K562 (cell line): ENCODE data around the gene LIMD2. TPM values are rescaled to one million over a fixed set of nuclear protein-coding genes. Genes with fewer than 3 reads are reported as not detected.

Experiments used
- BRD4 ChIP-seq: fragments of 200-600 bp; sonication (generic); IDR thresholded peaks from 2 replicates; pipeline ENCODE4 v1.6.1; 2017; ENCODE audit warnings: inconsistent platforms
- CBFB ChIP-seq: sonication (generic); formaldehyde crosslinking; IDR thresholded peaks from 2 replicates; pipeline ENCODE4 v1.4.0; 2020; ENCODE audit warnings: mild to moderate bottlenecking, missing genetic modification reagents
- CTCFL ChIP-seq: IDR thresholded peaks from 2 replicates; pipeline ENCODE4 v1.6.1; 2011; ENCODE audit warnings: borderline replicate concordance, low read depth, mild to moderate bottlenecking, moderate library complexity, low read length; ENCODE audit not compliant: insufficient read depth, poor library complexity, severe bottlenecking
- DDX20 ChIP-seq: fragments of 450-650 bp; IDR thresholded peaks from 2 replicates; pipeline ENCODE4 v1.6.1; 2016; ENCODE audit warnings: missing genetic modification characterization, low read depth, mild to moderate bottlenecking, missing compliant biosample characterization, moderate library complexity
- EHMT2 ChIP-seq: fragments of 450-650 bp; IDR thresholded peaks from 2 replicates; pipeline ENCODE4 v1.6.1; 2018; ENCODE audit warnings: antibody characterized with exemption
- HCFC1 ChIP-seq: IDR thresholded peaks from 2 replicates; pipeline ENCODE4 v1.6.1; 2012; ENCODE audit warnings: low read depth, low read length, improper control_type of control experiment
- HMGN3 ChIP-seq: IDR thresholded peaks from 2 replicates; pipeline ENCODE4 v1.6.1; 2011; ENCODE audit warnings: borderline replicate concordance, low read depth, mild to moderate bottlenecking, mixed read lengths, low read length; ENCODE audit not compliant: insufficient read length; ENCODE audit errors: extremely low read depth
- KAT2B ChIP-seq: IDR thresholded peaks from one replicate; pipeline ENCODE4 v1.6.1; 2012; ENCODE audit warnings: low read depth, mild to moderate bottlenecking, control low read depth, inconsistent platforms, low read length, moderate library complexity
- KDM2B ChIP-seq: fragments of 250-450 bp; sonication (Bioruptor Pico); IDR thresholded peaks from 2 replicates; pipeline ENCODE4 v1.8.0; 2021; ENCODE audit warnings: mild to moderate bottlenecking, moderate library complexity
- NCOA6 ChIP-seq: fragments of 450-650 bp; IDR thresholded peaks from 2 replicates; pipeline ENCODE4 v1.6.1; 2017; ENCODE audit warnings: mild to moderate bottlenecking
- NUFIP1 ChIP-seq: fragments of 450-650 bp; IDR thresholded peaks from 2 replicates; pipeline ENCODE4 v1.6.1; 2018; ENCODE audit not compliant: partially characterized antibody
- RFX1 ChIP-seq: fragments of 450-650 bp; IDR thresholded peaks from 2 replicates; pipeline ENCODE4 v1.6.1; 2016; ENCODE audit warnings: mild to moderate bottlenecking, moderate library complexity
- RUNX1 ChIP-seq: sonication (generic); IDR thresholded peaks from 2 replicates; pipeline ENCODE4 v1.6.1; 2016; ENCODE audit warnings: antibody characterized with exemption, low read depth
- SIRT6 ChIP-seq: IDR thresholded peaks from one replicate; pipeline ENCODE4 v1.6.1; 2012; ENCODE audit warnings: low read depth, mild to moderate bottlenecking, control low read depth, inconsistent platforms, low read length, moderate library complexity
- SNRNP70 ChIP-seq: fragments of 200-400 bp; formaldehyde crosslinking; optimal IDR thresholded peaks from 2 replicates; pipeline ENCODE3; 2017; ENCODE audit warnings: low read depth, low read length
- ZFP36 ChIP-seq: fragments of 150-350 bp; IDR thresholded peaks from 2 replicates; pipeline ENCODE4 v1.6.1; 2018; ENCODE audit warnings: low read length, low read depth; ENCODE audit not compliant: partially characterized antibody
- ZNF140 ChIP-seq: fragments of 250-450 bp; sonication (Bioruptor Pico); IDR thresholded peaks from 2 replicates; pipeline ENCODE4 v1.8.0; 2021; ENCODE audit warnings: moderate library complexity, mild to moderate bottlenecking, inconsistent platforms
- ZNF239 ChIP-seq: fragments of 250-450 bp; sonication (Bioruptor Pico); IDR thresholded peaks from 2 replicates; pipeline ENCODE4 v1.4.0; 2020; ENCODE audit warnings: mild to moderate bottlenecking
- ZNF609 ChIP-seq: sonication (generic); formaldehyde crosslinking; IDR thresholded peaks from 2 replicates; pipeline ENCODE4 v1.8.1; 2023; ENCODE audit warnings: missing genetic modification reagents, mild to moderate bottlenecking, borderline replicate concordance
- ZNF707 ChIP-seq: fragments of 250-450 bp; sonication (Bioruptor Pico); conservative IDR thresholded peaks from 2 replicates; pipeline ENCODE4 v1.8.0; 2022; ENCODE audit warnings: inconsistent platforms, mild to moderate bottlenecking, moderate library complexity
- polyA plus RNA-seq, 8 experiments: library from polyadenylated mRNA; depleted of rRNA in 4 of 8; stranded (reverse) in 5 of 8; unstranded in 3 of 8; fragments of >200 nt; fragmentation: Nextera tagmentation in 2 of 8; fragmentation: Illumina TruSeq in 1 of 8; extraction: Ambion mirVana in 2 of 8; extraction: Trizol in 1 of 8; gene quantifications; 2 replicates each; pipeline versions ENCODE4 v1.2.1 to v1.2.3, GENCODE V29; 2011 to 2014; ENCODE audit warnings: inconsistent platforms in 1 of 8, missing spikeins in 1 of 8
- total RNA-seq, 7 experiments: library from RNA; depleted of rRNA in 6 of 7; stranded (reverse); fragments of >200 nt in 6 of 7; fragmentation: Illumina TruSeq in 2 of 7; extraction: Trizol in 2 of 7; gene quantifications; 2 replicates each; pipeline versions ENCODE4 v1.2.1 to v1.2.3, GENCODE V29; 2011 to 2021; ENCODE audit warnings: low replicate concordance in 1 of 7
- TF ChIP-seq, protein P1 (sequence below): sonication (generic); formaldehyde crosslinking; IDR thresholded peaks from 2 replicates; pipeline ENCODE4 v1.8.0; 2022; ENCODE audit warnings: mild to moderate bottlenecking, missing genetic modification reagents

Gene LIMD2
- total and polyA plus RNA-seq, 9 of the 15 experiments (the other 6 are each of a cell fraction or from before 2014, with no cell fraction given) = 0.07 to 11.2 (median 2.8) TPM

GRCh38 chr17:63699638-63700527 lies at the start of gene LIMD2 (continued):
- TF ChIP-seq, protein P1, sequence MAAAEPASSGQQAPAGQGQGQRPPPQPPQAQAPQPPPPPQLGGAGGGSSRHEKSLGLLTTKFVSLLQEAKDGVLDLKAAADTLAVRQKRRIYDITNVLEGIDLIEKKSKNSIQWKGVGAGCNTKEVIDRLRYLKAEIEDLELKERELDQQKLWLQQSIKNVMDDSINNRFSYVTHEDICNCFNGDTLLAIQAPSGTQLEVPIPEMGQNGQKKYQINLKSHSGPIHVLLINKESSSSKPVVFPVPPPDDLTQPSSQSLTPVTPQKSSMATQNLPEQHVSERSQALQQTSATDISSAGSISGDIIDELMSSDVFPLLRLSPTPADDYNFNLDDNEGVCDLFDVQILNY (CRISPR knock-in tag) = no peak
- no peak for TF ChIP-seq ZFP36
- TF ChIP-seq CBFB (CRISPR knock-in tag) = no peak
- TF ChIP-seq ZNF140 (CRISPR knock-in tag) = no peak
- no peak for TF ChIP-seq SNRNP70
- peak; percentile 89; the same call in 1 of the 2 replicates for TF ChIP-seq KDM2B (CRISPR knock-in tag)
- no peak for TF ChIP-seq HCFC1
- no peak for TF ChIP-seq NUFIP1
- TF ChIP-seq RUNX1 = no peak
- TF ChIP-seq DDX20 (tag) = no peak
- TF ChIP-seq RFX1 = no peak
- no peak for TF ChIP-seq ZNF707 (CRISPR knock-in tag)
- TF ChIP-seq CTCFL = no peak
- TF ChIP-seq HMGN3 = no peak
- TF ChIP-seq BRD4 = no peak
- TF ChIP-seq ZNF239 (CRISPR knock-in tag) = no peak
- no peak for TF ChIP-seq EHMT2
- TF ChIP-seq SIRT6 = no peak
- no peak for TF ChIP-seq KAT2B
- TF ChIP-seq NCOA6 = no peak
- TF ChIP-seq ZNF609 (CRISPR knock-in tag) = no peak
